SK-N-SH (cell line): ENCODE results near the gene VCP.

Source experiments
- EP300 ChIP-seq, 2 experiments: IDR thresholded peaks; 2 replicates each; pipeline versions ENCODE4 v1.4.0 to v1.6.1; 2012; ENCODE audit warnings: borderline replicate concordance in 1 of 2, low read depth in 1 of 2, low read length in 1 of 2
- EZH2phosphoT487 ChIP-seq: fragments of 200-600 bp; sonication (generic); IDR thresholded peaks from 2 replicates; pipeline ENCODE4 v1.6.1; 2017; ENCODE audit warnings: low read depth, mixed run types, mild to moderate bottlenecking, antibody characterized with exemption, moderate library complexity, borderline replicate concordance
- JUND ChIP-seq: IDR thresholded peaks from 2 replicates; pipeline ENCODE4 v1.4.0; 2012
- MXI1 ChIP-seq: IDR thresholded peaks from 2 replicates; pipeline ENCODE4 v1.6.1; 2012; ENCODE audit warnings: mild to moderate bottlenecking, low read depth, low read length, improper control_type of control experiment
- NRF1 ChIP-seq: IDR thresholded peaks from 2 replicates; pipeline ENCODE4 v1.6.1; 2012; ENCODE audit warnings: low read depth, mild to moderate bottlenecking, low read length
- POLR2AphosphoS5 ChIP-seq: IDR thresholded peaks from 2 replicates; pipeline ENCODE4 v1.6.1; 2012; ENCODE audit warnings: low read depth, low read length
- RAD21 ChIP-seq: IDR thresholded peaks from 2 replicates; pipeline ENCODE4 v1.6.1; 2012; ENCODE audit warnings: mild to moderate bottlenecking, low read length
- RXRA ChIP-seq: IDR thresholded peaks from 2 replicates; pipeline ENCODE4 v1.4.0; 2012; ENCODE audit warnings: low read depth, mild to moderate bottlenecking, borderline replicate concordance
- SIN3A ChIP-seq: IDR thresholded peaks from 2 replicates; pipeline ENCODE4 v1.6.1; 2012; ENCODE audit warnings: low read depth, mild to moderate bottlenecking, low read length, moderate library complexity, borderline replicate concordance
- TCF12 ChIP-seq: IDR thresholded peaks from 2 replicates; pipeline ENCODE4 v1.4.0; 2012
- TEAD4 ChIP-seq: IDR thresholded peaks from 2 replicates; pipeline ENCODE4 v1.4.0; 2012; ENCODE audit warnings: mild to moderate bottlenecking, borderline replicate concordance; ENCODE audit not compliant: insufficient read depth
- YY1 ChIP-seq: IDR thresholded peaks from 2 replicates; pipeline ENCODE4 v1.4.0; 2012; ENCODE audit warnings: low read depth, mild to moderate bottlenecking
- TF ChIP-seq, protein P1 (sequence below): fragments of 200-600 bp; sonication (generic); IDR thresholded peaks from 2 replicates; pipeline ENCODE4 v1.6.1; 2017; ENCODE audit warnings: antibody characterized with exemption, mild to moderate bottlenecking, moderate library complexity
- TF ChIP-seq, protein P2 (sequence below): fragments of 150-350 bp; IDR thresholded peaks from 2 replicates; pipeline ENCODE4 v1.6.1; 2017; ENCODE audit warnings: antibody characterized with exemption, low read length, low read depth, borderline replicate concordance

DNA sequence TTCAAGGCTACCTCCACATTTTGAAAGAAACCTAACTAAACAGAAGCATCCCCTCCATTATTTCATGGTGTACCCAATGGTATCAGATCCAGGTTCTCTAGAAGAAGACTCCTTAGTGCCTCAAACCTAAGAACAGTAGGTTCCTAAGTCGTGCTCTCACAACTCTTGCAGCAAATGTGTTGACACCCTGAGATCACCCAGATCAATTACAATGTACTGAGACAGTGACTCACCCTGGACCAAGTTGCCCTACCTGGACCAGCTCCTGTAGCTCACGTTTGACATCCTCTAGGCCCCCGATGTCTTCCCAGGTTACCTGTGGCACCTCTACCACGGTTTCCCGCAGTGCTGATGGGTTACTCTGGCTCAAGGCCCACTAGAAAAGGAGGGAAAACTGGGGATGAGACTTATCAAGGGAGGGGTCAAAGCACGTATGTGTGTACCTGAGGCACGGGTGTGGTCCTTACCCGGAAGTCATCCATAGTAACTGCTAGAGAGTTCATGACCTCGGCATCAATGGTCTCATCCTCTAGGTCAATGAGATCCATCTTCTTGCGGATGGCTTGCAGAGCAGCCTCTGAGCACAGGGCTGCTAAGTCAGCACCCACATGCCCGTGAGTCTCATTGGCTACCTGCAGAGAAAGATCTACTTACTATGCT lies 11.7 kb downstream of the VCP start:
- TF ChIP-seq, protein P1, sequence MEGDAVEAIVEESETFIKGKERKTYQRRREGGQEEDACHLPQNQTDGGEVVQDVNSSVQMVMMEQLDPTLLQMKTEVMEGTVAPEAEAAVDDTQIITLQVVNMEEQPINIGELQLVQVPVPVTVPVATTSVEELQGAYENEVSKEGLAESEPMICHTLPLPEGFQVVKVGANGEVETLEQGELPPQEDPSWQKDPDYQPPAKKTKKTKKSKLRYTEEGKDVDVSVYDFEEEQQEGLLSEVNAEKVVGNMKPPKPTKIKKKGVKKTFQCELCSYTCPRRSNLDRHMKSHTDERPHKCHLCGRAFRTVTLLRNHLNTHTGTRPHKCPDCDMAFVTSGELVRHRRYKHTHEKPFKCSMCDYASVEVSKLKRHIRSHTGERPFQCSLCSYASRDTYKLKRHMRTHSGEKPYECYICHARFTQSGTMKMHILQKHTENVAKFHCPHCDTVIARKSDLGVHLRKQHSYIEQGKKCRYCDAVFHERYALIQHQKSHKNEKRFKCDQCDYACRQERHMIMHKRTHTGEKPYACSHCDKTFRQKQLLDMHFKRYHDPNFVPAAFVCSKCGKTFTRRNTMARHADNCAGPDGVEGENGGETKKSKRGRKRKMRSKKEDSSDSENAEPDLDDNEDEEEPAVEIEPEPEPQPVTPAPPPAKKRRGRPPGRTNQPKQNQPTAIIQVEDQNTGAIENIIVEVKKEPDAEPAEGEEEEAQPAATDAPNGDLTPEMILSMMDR: no peak
- no peak for TF ChIP-seq EP300 (IDR thresholded peaks at IDR 0.05; ENCODE audit: borderline replicate concordance in 1 of 2, low read depth in 1 of 2, low read length in 1 of 2)
- TF ChIP-seq TEAD4: no peak
- TF ChIP-seq RXRA: no peak
- TF ChIP-seq JUND: no peak
- TF ChIP-seq, protein P2, sequence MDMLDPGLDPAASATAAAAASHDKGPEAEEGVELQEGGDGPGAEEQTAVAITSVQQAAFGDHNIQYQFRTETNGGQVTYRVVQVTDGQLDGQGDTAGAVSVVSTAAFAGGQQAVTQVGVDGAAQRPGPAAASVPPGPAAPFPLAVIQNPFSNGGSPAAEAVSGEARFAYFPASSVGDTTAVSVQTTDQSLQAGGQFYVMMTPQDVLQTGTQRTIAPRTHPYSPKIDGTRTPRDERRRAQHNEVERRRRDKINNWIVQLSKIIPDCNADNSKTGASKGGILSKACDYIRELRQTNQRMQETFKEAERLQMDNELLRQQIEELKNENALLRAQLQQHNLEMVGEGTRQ: no peak
- no peak for TF ChIP-seq EZH2phosphoT487
- no peak for TF ChIP-seq NRF1
- no peak for TF ChIP-seq POLR2AphosphoS5
- no peak for TF ChIP-seq RAD21
- TF ChIP-seq TCF12: no peak
- TF ChIP-seq YY1: no peak
- TF ChIP-seq SIN3A: no peak
- TF ChIP-seq MXI1: no peak
